Keratinocyte (primary cell): ENCODE data around the gene COA5.

Source experiments
- CTCF ChIP-seq, 3 experiments: IDR thresholded peaks in 1 of 3; conservative IDR thresholded peaks in 1 of 3; optimal IDR thresholded peaks in 1 of 3; 2 replicates in 2 of 3; 3 replicates in 1 of 3; pipeline versions ENCODE3 to v1.5.1; 2011; ENCODE audit warnings: low read length in 3 of 3, mild to moderate bottlenecking in 3 of 3, moderate library complexity in 2 of 3, control low read depth in 1 of 3, inconsistent platforms in 1 of 3; ENCODE audit not compliant: insufficient read depth in 2 of 3; ENCODE audit errors: extremely low read depth in 1 of 3
- EZH2 ChIP-seq: IDR thresholded peaks from one replicate; pipeline ENCODE4 v1.6.1; 2012; ENCODE audit warnings: inconsistent platforms, mild to moderate bottlenecking, low read length, moderate library complexity

DNA sequence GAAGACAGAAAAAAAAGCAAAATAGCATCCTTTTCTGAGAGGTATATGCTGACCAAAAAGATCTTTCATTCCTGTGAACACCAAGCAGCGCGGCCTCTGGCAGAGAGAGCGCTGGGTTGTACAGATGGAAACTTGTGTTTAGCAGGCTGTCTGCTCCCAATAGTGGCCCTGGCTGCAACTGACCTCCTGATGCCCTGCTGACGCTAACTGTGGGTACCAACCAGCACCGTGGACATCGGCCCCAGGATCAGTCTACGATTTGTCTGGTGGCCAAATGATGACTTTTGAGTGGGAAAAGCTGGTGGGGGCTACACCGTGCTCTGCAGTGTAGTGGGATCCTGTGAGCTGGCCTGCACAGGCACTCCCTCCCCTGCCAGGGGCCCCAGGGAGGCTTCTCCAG is 15.7 kb downstream of the COA5 start:
- TF ChIP-seq EZH2 (no peak), CTCF (optimal IDR thresholded peaks at IDR 0.05 in 1 of 3, IDR thresholded peaks at IDR 0.05 in 1 of 3, conservative IDR thresholded peaks at IDR 0.05 in 1 of 3; ENCODE audit: extremely low read depth in 1 of 3, insufficient read depth in 2 of 3, low read length in 3 of 3) (no peak)
